HEK293T (cell line): Measurements from ENCODE around the gene HOXC11.

Experiments
- CTCF ChIA-PET: fragments of 350-600 bp; formaldehyde crosslinking; extraction: SDS; loops from one replicate; lab custom pipeline; 2021; ENCODE audit warnings: antibody characterized with exemption, inconsistent platforms; lab: Yijun Ruan, JAX
- POLR2A ChIA-PET: fragments of 350-600 bp; formaldehyde crosslinking; extraction: SDS; loops from one replicate; lab custom pipeline; 2020; ENCODE audit warnings: antibody characterized with exemption, inconsistent platforms; lab: Yijun Ruan, JAX
- DNase-seq: peaks from one replicate; pipeline ENCODE4 v3.0.0; 2012; ENCODE audit warnings: mixed read lengths; ENCODE audit errors: extremely low spot score
- ARNT ChIP-seq: fragments of 450-650 bp; IDR thresholded peaks from 2 replicates; pipeline ENCODE4 v1.6.1; 2017; ENCODE audit warnings: mild to moderate bottlenecking
- BHLHE40 ChIP-seq: fragments of 450-650 bp; IDR thresholded peaks from 2 replicates; pipeline ENCODE4 v1.6.1; 2016; ENCODE audit warnings: mild to moderate bottlenecking, moderate library complexity, borderline replicate concordance
- CTBP1 ChIP-seq: fragments of 450-650 bp; IDR thresholded peaks from 2 replicates; pipeline ENCODE4 v1.6.1; 2016; ENCODE audit warnings: borderline replicate concordance
- ELF4 ChIP-seq: fragments of 450-650 bp; IDR thresholded peaks from 2 replicates; pipeline ENCODE4 v1.6.1; 2017; ENCODE audit warnings: antibody characterized with exemption
- FOXA1 ChIP-seq: fragments of 450-650 bp; IDR thresholded peaks from 2 replicates; pipeline ENCODE4 v1.6.1; 2016; ENCODE audit warnings: mild to moderate bottlenecking
- FOXK2 ChIP-seq: fragments of 450-650 bp; IDR thresholded peaks from 2 replicates; pipeline ENCODE4 v1.6.1; 2016; ENCODE audit warnings: mild to moderate bottlenecking
- FOXM1 ChIP-seq: fragments of 450-650 bp; IDR thresholded peaks from 2 replicates; pipeline ENCODE4 v1.6.1; 2017; ENCODE audit warnings: mild to moderate bottlenecking, borderline replicate concordance
- HDGF ChIP-seq: fragments of 450-650 bp; IDR thresholded peaks from 2 replicates; pipeline ENCODE4 v1.6.1; 2017; ENCODE audit warnings: antibody characterized with exemption, borderline replicate concordance
- L3MBTL2 ChIP-seq: fragments of 450-650 bp; conservative IDR thresholded peaks from 2 replicates; pipeline ENCODE4 v1.6.1; 2016; ENCODE audit warnings: mild to moderate bottlenecking
- LEF1 ChIP-seq: fragments of 450-650 bp; IDR thresholded peaks from 2 replicates; pipeline ENCODE4 v1.6.1; 2017; ENCODE audit warnings: mild to moderate bottlenecking, borderline replicate concordance
- NFRKB ChIP-seq: fragments of 450-650 bp; IDR thresholded peaks from 2 replicates; pipeline ENCODE4 v1.6.1; 2016; ENCODE audit warnings: mild to moderate bottlenecking, moderate library complexity
- PKNOX1 ChIP-seq: fragments of 450-650 bp; IDR thresholded peaks from 2 replicates; pipeline ENCODE4 v1.6.1; 2016
- SP1 ChIP-seq: fragments of 450-650 bp; IDR thresholded peaks from 2 replicates; pipeline ENCODE4 v1.6.1; 2017
- SUZ12 ChIP-seq: fragments of 450-650 bp; IDR thresholded peaks from 2 replicates; pipeline ENCODE4 v1.6.1; 2016; ENCODE audit warnings: mild to moderate bottlenecking
- TARDBP ChIP-seq: fragments of 450-650 bp; IDR thresholded peaks from 2 replicates; pipeline ENCODE4 v1.6.1; 2016
- ZNF384 ChIP-seq: fragments of 450-650 bp; IDR thresholded peaks from 2 replicates; pipeline ENCODE4 v1.6.1; 2016

HOXC11 gene

GRCh38 chr12:53960187-53961024 lies 12.5 kb upstream of the HOXC11 start:
- ChIA-PET CTCF (no interaction called here), POLR2A (interaction anchor here (1.3 kb wide), 1 partner anchor 22 kb away, joined by 4 read pairs; the partner anchor contains the start of gene HOXC13)
- DNase-seq = no peak
- TF ChIP-seq ZNF384 (no peak), ARNT (no peak), BHLHE40 (no peak)

- TF ChIP-seq HDGF = no peak
- no peak for TF ChIP-seq ELF4
- no peak for TF ChIP-seq BHLHE40
- TF ChIP-seq FOXA1 = no peak
- TF ChIP-seq TARDBP = no peak
- TF ChIP-seq LEF1 = no peak
- TF ChIP-seq ZNF384 = no peak
- TF ChIP-seq ARNT = no peak
- no peak for TF ChIP-seq FOXM1
- no peak for TF ChIP-seq L3MBTL2
- TF ChIP-seq SUZ12 = no peak
- no peak for TF ChIP-seq FOXK2
- TF ChIP-seq NFRKB = no peak
- TF ChIP-seq PKNOX1 = no peak
- TF ChIP-seq SP1 = no peak
- no peak for TF ChIP-seq CTBP1
- CTCF ChIA-PET = interaction anchor here (1.0 to 1.1 kb wide), 2 partner anchors 8 to 10 kb away, joined by 3 read pairs; no protein-coding TSS in a partner anchor
- no peak for DNase-seq
- POLR2A ChIA-PET = interaction anchor here (0.9 kb wide), 1 partner anchor 12 kb away, joined by 5 read pairs; the partner anchor contains the start of gene HOXC11
Observed at GRCh38 chr12:53961025-53961761, 11.7 kb upstream of the HOXC11 start.

GRCh38 chr12:53963005-53963404 lies 9.9 kb upstream of the HOXC11 start:
- no peak for TF ChIP-seq CTBP1
- no peak for TF ChIP-seq SP1
- no peak for TF ChIP-seq NFRKB
- TF ChIP-seq FOXK2 = no peak
- TF ChIP-seq TARDBP = no peak
- TF ChIP-seq FOXM1 = no peak
- TF ChIP-seq L3MBTL2 = no peak
- no peak for TF ChIP-seq ELF4
- no peak for TF ChIP-seq ZNF384
- no peak for TF ChIP-seq LEF1
- no peak for TF ChIP-seq SUZ12
- TF ChIP-seq PKNOX1 = no peak
- TF ChIP-seq ARNT = no peak
- TF ChIP-seq FOXA1 = no peak
- TF ChIP-seq HDGF = no peak
- no peak for TF ChIP-seq BHLHE40
- ChIA-PET POLR2A (interaction anchor here (0.7 to 2.1 kb wide), 11 partner anchors 8 to 286 kb away, joined by 3 to 11 read pairs (median 4); partner anchors contain the start of gene HOXC12), CTCF (interaction anchor here (1.2 to 1.4 kb wide), 2 partner anchors 22 to 25 kb away, joined by 3 read pairs; partner anchors contain the start of gene HOXC10)
- no peak for DNase-seq

- DNase-seq = peak; percentile 38
- TF ChIP-seq FOXA1 (no peak), FOXM1 (no peak), ARNT (no peak), LEF1 (no peak), L3MBTL2 (peak; percentile 66), PKNOX1 (no peak)
- POLR2A ChIA-PET = interaction anchor here (0.6 to 2.1 kb wide), 12 partner anchors 9 to 287 kb away, joined by 3 to 11 read pairs (median 4); partner anchors contain the start of genes HOXC10 and HOXC12
- CTCF ChIA-PET = interaction anchor here (1.0 to 2.9 kb wide), 5 partner anchors 11 to 218 kb away, joined by 3 to 7 read pairs (median 3); partner anchors contain the start of genes HOXC10 and HOXC13
Observed at GRCh38 chr12:53963434-53964314, 9.3 kb upstream of the HOXC11 start.

- no peak for DNase-seq
- ChIA-PET CTCF (interaction anchor here (1.0 to 2.9 kb wide), 3 partner anchors 11 to 218 kb away, joined by 3 to 7 read pairs (median 4); partner anchors contain the start of gene HOXC13), POLR2A (interaction anchor here (0.6 to 2.1 kb wide), 9 partner anchors 10 to 287 kb away, joined by 3 to 11 read pairs (median 3); partner anchors contain the start of genes HOXC10, HOXC12 and HOXC8)
- TF ChIP-seq LEF1 (no peak), BHLHE40 (no peak), ELF4 (no peak), FOXK2 (no peak), ZNF384 (no peak), NFRKB (no peak), PKNOX1 (no peak), FOXA1 (no peak), HDGF (no peak), SUZ12 (no peak), CTBP1 (no peak; the same call in 1 of the 2 replicates), TARDBP (no peak), L3MBTL2 (no peak), SP1 (no peak), ARNT (no peak), FOXM1 (no peak)
Observed at GRCh38 chr12:53964315-53964713, 8.6 kb upstream of the HOXC11 start.
